OCI-M1 (cell line): ENCODE measurements around the gene GARS1.
"Not testable (repeated sequence)": the region's sequence is repeated elsewhere in the genome, so short reads cannot be mapped to it uniquely, and the experiment has no call there.

Source experiments
- DNase-seq: peaks from one replicate; lab custom pipeline; 2025; lab: John Stamatoyannopoulos, UW

GARS1 gene

DNA sequence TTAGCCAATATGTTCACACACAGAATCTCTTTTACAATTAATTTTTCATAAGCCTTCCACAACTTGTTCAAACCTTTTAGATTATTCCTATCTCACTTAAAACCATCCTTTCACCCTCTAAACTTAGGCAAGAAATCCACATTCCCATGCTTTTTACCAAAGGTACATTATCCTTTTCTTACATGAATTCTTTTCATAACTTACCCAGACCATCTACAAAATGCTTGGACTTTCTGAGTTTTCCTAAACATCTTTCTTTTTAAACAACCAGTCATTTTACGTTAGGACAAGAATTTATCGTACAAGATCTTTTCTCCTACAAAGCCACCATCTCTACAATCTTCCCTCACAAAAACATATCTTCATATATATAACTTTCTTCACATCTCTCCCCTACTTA, 18.8 kb upstream of the GARS1 start:
- peak; percentile 1 for DNase-seq

DNA sequence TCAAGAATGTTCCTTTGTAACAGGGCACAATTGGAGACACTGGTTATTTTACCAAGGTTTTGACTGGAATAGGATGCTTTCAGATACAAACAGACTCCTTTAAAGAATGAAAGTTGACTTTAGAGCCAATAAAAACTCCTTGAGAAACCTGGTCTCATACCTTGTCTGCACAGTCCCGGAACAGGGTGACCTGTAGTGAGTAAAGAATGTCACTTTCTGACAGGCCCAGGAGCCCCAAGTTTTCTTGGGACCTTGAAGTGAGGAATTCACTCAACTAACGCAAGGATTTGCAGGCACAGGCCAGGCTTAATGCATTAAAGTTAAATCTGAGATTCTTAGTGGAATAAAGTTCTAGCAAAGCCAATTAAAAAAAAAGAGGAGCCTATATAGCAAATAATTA, 11.5 kb upstream of the GARS1 start:
- no peak for DNase-seq

DNA sequence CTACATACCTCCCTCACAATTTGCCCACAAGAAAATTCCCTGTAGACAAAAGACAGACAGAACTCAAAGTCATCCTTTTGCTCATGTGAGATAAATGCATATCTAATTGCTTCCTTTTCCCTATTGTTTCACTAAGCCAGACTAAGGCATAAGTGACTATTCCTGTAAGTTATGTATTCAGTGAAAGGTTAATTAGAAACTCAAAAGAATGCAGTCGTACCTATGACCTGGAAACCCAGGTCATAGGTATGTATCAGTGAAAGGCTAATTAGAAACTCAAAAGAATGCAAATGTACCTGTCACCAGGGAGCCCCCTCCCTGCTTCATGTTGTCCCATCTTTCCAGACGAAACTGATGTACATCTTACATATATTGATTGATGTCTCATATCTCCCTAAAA, 10.3 kb upstream of the GARS1 start:
- DNase-seq = no peak

DNA sequence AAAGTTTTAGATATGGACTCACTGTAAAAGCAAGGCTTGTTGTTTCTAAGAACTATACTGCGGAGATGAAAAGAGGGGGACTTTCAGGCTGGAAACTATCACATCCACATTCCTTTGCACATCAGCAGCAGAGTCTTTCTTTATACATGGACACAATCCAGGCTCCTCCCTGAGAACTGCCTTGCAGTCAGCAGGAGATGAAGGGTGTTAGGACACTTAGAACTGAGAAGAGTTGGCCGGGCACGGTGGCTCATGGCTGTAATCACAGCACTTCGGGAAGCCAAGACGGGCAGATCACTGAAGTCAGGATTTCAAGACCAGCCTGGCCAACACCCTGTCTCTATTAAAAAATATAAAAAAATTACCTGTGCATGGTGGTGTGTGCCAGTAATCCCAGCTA, 9.7 kb upstream of the GARS1 start:
- DNase-seq = no peak

DNA sequence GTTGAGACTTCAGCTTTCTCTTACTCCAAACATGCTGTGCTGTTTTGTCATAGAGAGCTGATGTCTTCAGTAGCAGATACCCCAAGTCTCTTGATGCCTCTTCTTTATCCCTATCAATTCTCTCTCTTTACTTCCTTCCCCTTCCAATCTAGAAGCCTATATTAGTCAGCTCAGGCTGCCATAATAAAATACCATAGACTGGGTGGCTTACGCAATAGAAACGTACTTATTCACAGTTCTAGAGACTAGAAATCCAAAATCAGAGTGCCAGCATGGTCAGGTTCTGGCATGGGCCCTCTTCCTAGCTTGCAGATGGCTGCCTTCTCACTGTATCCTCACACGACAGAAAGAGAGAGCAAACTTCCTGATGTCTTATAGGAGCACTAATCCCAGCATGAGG, 9.0 kb upstream of the GARS1 start:
- DNase-seq = no peak

DNA sequence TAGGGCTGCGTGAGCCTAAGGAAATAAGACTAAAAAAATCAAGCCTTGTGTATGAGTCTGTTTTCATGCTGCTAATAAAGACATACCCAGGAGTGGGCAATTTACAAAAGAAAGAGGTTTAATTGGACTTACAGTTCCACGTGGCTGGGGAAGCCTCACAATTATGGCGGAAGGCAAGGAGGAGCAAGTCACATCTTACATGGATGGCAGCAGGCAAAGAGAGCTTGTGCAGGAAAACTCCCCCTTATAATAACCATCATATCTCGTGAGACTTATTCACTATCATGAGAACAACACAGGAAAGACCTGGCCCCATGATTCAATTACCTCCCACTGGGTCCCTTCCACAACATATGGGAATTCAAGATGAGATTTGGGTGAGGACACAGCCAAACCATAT, 7.1 kb upstream of the GARS1 start:
- not testable (repeated sequence) for DNase-seq

DNA sequence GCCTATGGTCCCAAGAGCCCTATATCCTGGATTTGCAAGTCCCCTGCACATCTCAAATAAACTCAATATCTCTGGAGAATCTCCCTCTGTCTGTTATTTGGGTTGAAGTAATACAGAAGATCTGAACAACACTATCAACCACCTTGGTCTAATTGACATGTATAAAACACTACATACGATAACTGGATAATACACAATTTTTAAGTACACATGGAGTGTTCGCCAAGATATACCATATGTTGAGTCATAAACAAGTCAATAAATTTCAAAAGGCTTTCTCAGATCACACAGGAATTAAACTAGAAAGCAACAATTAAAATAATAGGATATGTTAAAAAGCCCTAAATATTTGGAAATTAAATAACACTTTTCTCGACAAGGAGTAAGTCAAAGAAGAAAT, 5.6 kb upstream of the GARS1 start:
- no peak for DNase-seq

DNA sequence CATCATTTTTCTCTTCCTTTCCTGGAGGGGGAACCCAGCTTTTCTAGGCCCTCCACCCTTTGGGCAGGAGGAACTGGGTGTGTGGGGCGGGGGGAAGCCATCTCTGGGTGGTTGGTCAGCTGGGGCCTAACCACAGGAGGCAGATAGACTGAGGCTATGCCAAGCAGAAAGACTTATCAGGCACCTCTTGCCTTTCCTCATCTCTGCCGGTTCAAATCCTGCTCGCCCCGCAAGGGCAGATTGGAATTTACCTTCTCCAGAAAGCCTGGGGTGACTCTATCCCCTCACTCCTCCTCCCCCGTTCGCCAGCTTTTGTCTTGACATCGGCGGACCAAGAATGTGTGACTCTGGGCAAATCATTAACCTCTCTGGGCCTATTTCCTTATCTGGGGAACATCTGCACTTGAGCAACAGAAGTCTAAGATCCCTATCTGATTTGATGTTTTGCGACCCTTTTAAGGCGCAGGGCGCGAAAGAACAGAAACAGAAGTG, 584 bp upstream of the GARS1 start:
- DNase-seq = peak; percentile 63

DNA sequence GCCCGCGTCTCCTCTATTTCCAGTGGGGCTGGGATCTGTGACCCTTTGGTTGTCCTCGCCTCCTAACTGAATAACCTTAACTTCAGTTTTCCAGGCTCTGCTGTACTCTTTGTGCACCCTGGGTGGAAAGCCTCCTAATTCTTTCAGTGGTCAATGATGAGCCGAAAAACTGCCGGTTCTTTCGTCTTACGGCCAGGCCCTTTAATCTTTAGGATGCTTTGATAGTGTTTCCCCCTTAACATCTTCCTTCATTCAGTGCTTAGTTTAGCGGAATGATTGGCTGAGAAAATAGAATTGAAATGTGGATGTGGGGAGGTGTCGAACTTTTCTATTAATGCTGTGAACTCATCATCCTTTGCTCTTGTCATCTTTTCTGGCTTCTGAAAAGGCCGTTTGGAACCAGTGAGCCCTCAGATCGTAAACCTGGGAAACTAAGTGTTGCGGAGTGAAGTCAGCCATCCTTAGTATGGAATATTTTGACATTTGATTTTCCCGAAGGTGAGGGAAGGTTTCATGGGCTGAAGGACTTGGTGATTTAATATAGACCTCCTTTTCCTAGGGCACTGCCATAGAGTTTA, 847 bp downstream of the GARS1 start:
- DNase-seq = peak; percentile 31

DNA sequence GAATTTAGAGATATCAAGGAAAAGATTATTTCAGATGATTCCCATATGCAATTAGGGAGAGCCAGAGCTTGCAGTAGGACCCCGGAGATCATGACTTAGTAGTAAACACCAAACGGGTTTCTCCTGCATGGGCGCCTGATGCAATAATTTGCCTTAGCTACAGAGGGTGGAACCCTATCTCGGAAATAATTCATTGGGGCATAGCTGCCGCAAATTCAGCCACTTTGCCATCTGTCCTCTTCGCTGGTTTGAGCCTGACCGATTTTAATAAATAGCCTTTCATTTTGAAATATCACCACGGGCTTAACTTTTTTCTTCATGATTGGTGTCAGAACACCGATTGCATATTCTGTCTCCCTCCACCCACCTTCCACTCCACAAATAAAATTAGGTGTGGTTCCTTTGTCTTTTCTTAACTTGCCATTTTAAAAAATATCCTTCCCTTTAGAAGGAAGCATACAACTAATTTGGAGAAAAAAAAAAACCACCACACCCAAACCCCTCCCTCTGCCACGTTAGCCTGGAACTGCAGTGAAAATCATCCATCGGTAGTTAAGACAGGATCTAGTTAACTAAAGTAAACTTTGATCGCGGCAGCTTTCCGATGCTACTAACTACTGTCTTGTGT, 1.4 kb downstream of the GARS1 start:
- peak; percentile 70 for DNase-seq

DNA sequence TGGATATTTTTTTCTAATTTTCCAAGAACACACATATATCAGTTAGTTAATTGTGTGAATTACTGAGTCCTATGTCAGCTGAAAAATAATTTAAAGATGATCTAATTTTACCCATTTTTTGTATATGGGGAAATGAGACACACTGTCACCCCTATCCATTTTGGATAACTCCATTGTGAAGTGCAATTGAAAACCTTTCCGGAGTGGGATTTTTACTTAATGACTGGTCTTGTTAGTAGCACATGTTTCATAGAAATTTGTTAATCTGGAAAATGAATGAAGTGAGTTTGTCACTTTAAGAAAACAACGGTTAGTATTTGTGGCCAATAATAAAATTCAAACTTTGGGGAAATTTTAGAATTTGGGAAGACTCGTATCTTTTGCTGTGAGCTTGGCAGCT, 2.0 kb downstream of the GARS1 start:
- DNase-seq = no peak

DNA sequence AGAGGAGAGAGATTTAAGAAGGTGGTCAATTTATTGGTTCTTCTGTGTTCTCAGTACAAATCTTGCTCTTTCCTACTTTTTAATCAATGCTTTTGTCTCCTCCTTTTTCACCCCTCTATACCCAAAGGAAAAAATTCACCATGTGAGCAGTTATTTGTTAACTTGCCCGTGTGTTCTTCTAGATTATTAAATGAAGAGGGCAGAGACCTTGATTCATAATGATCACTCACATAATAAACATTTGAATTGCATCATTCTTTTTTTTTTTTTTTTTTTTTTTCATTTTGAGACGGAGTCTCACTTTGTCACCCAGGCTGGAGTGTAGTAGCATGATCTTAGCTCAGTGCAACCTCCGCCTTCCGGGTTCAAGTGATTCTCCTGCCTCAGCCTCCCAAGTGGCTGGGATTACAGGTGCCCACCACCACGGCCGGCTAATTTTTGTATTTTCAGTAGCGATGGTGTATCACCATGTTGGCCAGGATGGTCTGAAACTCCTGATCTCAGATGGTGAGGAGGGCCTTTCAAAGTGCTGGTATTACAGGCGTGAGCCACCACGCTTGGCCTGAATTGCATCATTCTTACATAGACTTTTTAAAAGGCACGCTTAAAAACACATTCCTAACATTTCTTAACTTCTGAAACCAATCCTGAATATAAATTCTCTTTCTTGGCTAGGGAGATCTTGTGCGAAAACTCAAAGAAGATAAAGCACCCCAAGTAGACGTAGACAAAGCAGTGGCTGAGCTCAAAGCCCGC, 3.6 kb downstream of the GARS1 start:
- no peak for DNase-seq

DNA sequence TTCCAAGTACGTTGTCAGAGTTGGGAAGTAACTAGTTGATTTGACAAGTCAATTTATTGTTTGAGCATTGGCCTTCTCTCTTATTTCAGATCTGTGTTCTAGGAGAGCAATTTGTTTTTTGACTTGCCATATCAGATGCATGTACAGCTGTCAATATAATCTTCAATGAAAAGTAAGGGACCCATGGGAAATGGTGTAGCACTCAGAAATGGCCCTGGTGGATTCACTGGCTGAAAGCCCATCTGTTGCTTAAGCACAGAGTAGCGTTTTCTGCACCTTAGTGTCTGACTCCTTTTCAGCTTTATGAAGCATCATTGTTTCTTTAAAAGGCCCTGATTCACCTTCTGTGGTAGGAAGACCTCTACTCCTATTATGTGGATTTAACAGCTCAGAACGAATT, 10.2 kb downstream of the GARS1 start:
- DNase-seq = no peak

DNA sequence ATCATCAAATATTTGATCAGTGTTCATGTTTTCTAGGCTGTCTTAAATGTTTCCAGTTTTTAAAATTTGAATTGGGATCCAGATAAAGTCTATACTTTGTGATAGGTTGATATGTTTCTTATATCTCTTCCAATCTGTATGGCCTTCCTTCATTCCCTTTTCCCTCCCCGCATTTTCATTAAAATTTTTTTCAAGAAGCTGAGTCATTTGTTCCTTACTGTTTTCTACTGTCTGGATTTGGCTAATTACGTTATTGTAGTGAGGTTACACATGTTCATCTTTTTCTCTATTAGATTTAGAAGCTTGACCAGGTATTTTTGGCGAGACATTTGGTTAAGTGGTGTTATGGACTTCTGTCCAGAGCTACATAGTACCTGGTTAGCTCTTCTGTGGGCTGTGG, 11.2 kb downstream of the GARS1 start:
- no peak for DNase-seq

DNA sequence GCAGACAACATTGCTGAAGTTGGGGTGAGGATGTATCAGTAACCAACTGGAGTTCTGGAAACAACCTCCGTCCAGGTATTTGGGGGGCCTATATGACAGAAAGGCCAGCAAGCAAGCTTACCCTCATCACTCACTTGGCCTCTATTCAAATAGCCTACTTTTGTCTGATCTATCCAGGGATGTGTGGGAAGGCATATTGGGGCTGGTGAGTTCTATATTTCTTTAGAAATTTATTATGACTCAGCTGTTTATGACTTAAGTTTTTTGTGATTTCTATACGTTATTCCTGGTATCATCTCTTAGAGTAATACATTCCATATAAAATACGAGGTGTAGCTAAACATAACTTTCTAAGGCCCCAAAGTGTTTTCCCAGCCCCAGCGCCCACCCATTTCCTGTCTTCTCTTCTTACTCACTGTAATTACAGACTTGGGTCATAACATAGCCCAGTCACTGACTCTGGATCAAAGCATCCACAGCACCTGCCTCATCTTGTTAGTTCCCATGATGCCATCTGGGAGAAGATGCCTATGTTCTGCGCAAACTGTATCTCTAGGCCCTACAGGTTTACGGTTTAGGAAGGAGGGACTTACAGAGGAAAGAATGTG, 18.1 kb downstream of the GARS1 start:
- no peak for DNase-seq

DNA sequence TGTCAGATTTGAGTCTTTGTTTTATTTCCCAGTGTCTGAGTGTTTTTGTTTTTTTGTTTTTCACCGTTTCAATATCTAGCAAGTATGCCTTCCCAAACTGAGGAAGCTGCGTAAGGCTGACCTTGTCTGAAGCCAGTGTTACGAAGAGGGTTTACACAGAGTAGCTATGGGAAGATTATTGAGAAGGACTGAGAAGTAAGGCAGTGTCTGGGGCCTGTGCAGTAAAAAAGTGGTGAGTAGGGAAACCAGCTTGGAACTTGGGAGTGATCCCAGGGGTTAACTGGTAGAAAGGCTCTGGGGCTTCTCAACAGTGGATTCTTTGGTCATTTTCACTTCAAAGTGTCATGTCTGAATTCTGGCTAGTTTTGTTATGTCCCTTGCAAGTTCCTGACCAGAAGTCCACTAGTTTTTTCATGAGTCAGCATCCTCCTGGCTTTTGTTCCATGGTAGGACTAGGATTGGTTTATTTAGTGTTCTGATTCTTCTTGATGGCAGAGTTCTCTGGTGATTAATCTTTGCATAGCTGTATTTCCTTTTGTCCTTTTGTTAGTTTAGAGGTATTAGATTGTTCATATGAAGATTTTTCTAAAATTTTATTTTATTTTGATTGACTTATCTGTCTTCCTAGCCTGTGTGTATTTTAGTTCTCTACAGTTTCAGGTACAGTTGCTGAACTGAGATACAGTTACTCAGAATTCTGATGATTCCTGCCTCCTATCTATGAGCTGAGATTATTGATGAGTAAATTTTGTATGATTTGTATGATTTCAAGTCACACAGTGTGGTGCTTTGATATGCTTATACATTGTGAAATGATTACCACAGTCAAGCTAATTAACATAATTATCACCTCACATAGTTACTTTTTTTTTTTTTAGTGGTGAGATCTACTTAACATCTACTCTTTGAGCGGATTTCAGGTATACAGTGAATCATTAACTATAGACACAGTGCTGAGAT, 19.0 kb downstream of the GARS1 start:
- no peak for DNase-seq

DNA sequence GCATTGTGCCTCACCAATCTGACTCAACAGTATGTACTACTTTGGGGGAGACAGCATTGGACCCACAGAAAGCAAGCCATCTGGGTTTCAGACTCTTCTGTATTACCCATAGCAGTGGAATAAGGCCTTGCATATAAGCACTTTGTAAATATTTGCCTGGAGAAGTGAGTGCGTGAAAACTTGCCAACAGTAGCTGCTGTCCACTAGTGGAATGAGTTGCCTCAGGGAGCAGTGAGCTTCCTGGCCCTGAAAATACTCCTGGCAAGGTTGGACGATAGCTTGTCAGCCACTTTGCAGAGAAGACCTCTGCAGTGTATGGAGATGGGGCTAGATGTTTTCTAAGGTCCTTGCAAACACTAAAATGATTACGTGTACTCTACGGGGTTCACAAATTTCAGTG, 21.6 kb downstream of the GARS1 start:
- no peak for DNase-seq

DNA sequence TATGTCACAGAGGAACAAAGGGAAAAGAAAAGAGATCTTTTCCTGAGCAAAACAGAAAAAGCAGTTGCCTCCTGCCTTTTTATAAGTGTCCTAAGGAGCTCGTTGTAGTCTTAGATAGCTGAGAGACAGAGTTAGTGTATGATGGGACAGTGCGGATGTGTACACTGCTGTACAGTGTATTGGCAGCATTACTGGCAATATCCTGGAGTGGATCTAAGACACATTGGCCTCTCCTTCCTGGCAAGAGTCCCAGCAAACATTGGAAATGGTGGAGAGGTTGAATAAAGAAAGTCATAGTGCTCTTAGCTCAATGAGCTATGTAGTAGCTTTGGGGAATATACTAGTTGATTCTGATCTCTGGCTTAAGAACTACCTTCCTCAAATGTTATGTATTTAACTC, 22.7 kb downstream of the GARS1 start:
- no peak for DNase-seq

DNA sequence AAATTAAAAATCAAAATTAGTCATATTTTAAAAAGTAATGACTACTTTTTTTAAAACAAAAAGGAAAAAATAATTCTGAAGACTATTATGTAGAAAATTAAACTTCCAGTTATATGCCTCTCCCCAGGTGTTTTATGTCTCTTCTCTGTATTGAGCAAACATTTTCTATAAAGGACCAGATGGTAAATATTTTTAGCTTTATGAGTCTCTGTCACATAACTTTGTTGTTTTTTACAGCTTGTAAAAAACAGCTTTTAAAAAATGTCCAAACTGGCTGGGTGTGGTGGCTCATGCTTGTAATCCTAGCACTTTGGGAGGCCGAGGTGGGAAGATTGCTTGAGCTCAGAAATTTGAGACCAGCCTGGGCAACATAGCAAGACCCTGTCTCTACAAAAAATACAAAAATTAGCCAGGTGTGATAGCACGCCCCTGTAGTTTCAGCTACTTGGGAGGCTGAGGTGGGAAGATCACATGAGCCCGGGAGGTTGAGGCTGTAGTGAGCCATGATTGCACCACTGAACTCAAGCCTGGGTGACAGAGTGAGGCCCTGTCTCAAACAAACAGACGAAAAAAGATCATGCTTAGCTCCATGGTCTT, 23.5 kb downstream of the GARS1 start:
- DNase-seq = no peak

DNA sequence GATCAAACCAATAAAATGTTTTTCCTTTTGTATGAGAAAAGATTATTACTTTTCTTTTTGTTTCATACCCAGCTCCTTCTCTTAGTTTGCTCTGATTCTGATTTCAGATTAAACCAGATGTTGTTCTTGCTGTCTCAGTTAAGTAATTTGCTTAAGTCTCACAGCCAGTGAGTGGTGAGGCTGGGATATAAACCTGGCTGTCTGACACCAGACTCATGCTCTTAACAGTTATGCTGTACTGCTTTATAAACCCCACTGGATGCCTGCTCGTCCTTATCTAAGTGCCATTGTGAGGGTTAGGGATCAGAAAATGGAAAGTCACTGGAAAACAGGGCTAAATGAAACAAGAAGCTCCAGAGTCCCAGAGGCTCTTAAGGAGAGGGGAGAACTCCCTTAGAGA, 24.3 kb downstream of the GARS1 start:
- no peak for DNase-seq

DNA sequence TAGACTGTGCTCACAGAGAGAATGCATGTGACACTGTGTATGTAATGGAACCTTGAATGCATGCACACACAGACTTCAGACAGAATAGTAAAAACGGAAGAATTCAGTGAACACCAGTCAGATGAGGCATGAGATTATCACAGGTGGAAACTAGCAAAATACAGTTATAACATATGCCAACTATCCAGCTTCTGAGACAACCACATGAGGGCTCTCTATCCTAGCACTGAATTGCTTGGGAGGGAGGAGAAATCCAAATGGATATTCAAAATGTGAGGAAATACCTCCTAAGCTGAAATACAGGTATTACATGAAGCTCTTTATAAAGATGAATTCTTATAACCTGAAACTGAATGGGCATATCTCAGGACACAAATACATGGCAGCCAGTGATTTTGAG, 30.6 kb downstream of the GARS1 start:
- DNase-seq = no peak

DNA sequence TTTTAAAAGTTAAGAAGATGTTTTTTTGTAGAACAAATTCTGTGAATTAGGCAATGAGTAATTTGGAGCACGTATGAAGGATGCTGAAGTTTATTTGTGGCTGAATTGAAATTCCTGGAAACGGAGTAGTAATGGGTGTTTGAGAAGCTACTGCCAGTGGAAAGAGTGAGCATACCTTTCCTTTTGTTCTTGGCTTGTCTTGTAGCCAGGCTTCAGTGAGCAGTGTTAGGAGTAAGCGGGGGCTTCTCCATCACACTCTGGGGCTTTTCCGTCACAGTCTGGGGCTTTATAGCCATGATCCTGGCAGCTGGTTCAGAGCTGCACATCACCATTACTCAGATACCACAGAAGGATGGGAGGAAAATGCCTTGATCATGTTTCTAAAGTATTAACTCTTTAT, 32.3 kb downstream of the GARS1 start:
- no peak for DNase-seq
